Measurements from ENCODE around the gene POLR2E.

The POLR2E gene

GRCh38 chr19:1109032-1109551 is 13.9 kb upstream of the POLR2E start:
- Mint-ChIP-seq H3K36me3 (no peaks in the 10 kb centered on the region), H3K4me3 (no peak overlapping the region), H3K9me3 (ENCODE audit: low read depth) (no peaks in the 10 kb centered on the region), H3K27ac (no peak overlapping the region), H3K4me1 (ENCODE audit: low read depth) (peaks cover 2% of the 10 kb centered on the region), H3K27me3 (no peaks in the 10 kb centered on the region)

GRCh38 chr19:1108291-1109031 is 13.3 kb upstream of the POLR2E start:
- Mint-ChIP-seq H3K4me3 (no peak overlapping the region), H3K9me3 (ENCODE audit: low read depth) (no peaks in the 10 kb centered on the region), H3K27me3 (no peaks in the 10 kb centered on the region), H3K4me1 (ENCODE audit: low read depth) (peaks cover 4% of the 10 kb centered on the region), H3K36me3 (no peaks in the 10 kb centered on the region), H3K27ac (no peak overlapping the region)

- H3K36me3 Mint-ChIP-seq = no peaks in the 10 kb centered on the region
- peaks cover 11% of the 10 kb centered on the region for H3K4me1 Mint-ChIP-seq (ENCODE audit: low read depth)
- H3K27me3 Mint-ChIP-seq = no peaks in the 10 kb centered on the region
- H3K27ac Mint-ChIP-seq = no peak overlapping the region
- no peaks in the 10 kb centered on the region for H3K9me3 Mint-ChIP-seq (ENCODE audit: low read depth)
- H3K4me3 Mint-ChIP-seq = no peak overlapping the region
Measured at GRCh38 chr19:1107661-1108261, 12.6 kb upstream of the POLR2E start.

- no peaks in the 10 kb centered on the region for H3K27me3 Mint-ChIP-seq
- H3K4me1 Mint-ChIP-seq (ENCODE audit: low read depth) = peaks cover 15% of the 10 kb centered on the region
- no peak overlapping the region for H3K4me3 Mint-ChIP-seq
- no peak overlapping the region for H3K27ac Mint-ChIP-seq
- no peaks in the 10 kb centered on the region for H3K9me3 Mint-ChIP-seq (ENCODE audit: low read depth)
- H3K36me3 Mint-ChIP-seq = no peaks in the 10 kb centered on the region
Measured at GRCh38 chr19:1106841-1107660, 11.9 kb upstream of the POLR2E start.

GRCh38 chr19:1105873-1106840 is 11.0 kb upstream of the POLR2E start:
- Mint-ChIP-seq H3K4me3 (peak overlapping the region; percentile 40), H3K4me1 (ENCODE audit: low read depth) (peaks cover 24% of the 10 kb centered on the region), H3K27me3 (no peaks in the 10 kb centered on the region), H3K27ac (no peak overlapping the region), H3K9me3 (ENCODE audit: low read depth) (no peaks in the 10 kb centered on the region), H3K36me3 (no peaks in the 10 kb centered on the region)

- peak overlapping the region; percentile 54 for H3K27ac Mint-ChIP-seq
- H3K4me3 Mint-ChIP-seq = peak overlapping the region; percentile 76
- H3K4me1 Mint-ChIP-seq (ENCODE audit: low read depth) = peaks cover 26% of the 10 kb centered on the region
- H3K27me3 Mint-ChIP-seq = no peaks in the 10 kb centered on the region
- H3K9me3 Mint-ChIP-seq (ENCODE audit: low read depth) = no peaks in the 10 kb centered on the region
- no peaks in the 10 kb centered on the region for H3K36me3 Mint-ChIP-seq
Measured at GRCh38 chr19:1105008-1105872, 10.1 kb upstream of the POLR2E start.

- peak overlapping the region; percentile 76 for H3K4me3 Mint-ChIP-seq
- H3K4me1 Mint-ChIP-seq (ENCODE audit: low read depth) = peaks cover 33% of the 10 kb centered on the region
- no peaks in the 10 kb centered on the region for H3K27me3 Mint-ChIP-seq
- no peaks in the 10 kb centered on the region for H3K9me3 Mint-ChIP-seq (ENCODE audit: low read depth)
- H3K36me3 Mint-ChIP-seq = no peaks in the 10 kb centered on the region
- H3K27ac Mint-ChIP-seq = peak overlapping the region; percentile 46
Measured at GRCh38 chr19:1104311-1105007, 9.3 kb upstream of the POLR2E start.

GRCh38 chr19:1103708-1104310 is 8.6 kb upstream of the POLR2E start, which contains the start of gene GPX4:
Gene GPX4 (plus strand): TSS chr19:1103994. CDS start chr19:1104044, 50 bp downstream.
- H3K27me3 Mint-ChIP-seq = no peaks in the 10 kb centered on the region
- peaks cover 39% of the 10 kb centered on the region for H3K4me1 Mint-ChIP-seq (ENCODE audit: low read depth)

GRCh38 chr19:1103132-1103707 is 8.0 kb upstream of the POLR2E start:
- H3K4me3 Mint-ChIP-seq = peak overlapping the region; percentile 73
- H3K36me3 Mint-ChIP-seq = no peaks in the 10 kb centered on the region
- peaks cover 43% of the 10 kb centered on the region for H3K4me1 Mint-ChIP-seq (ENCODE audit: low read depth)
- H3K27ac Mint-ChIP-seq = peak overlapping the region; percentile 90
- no peaks in the 10 kb centered on the region for H3K27me3 Mint-ChIP-seq
- no peaks in the 10 kb centered on the region for H3K9me3 Mint-ChIP-seq (ENCODE audit: low read depth)

More at GRCh38 chr19:1103708-1104310, 8.6 kb upstream of the POLR2E start, which contains the start of gene GPX4:
- H3K36me3 Mint-ChIP-seq = no peaks in the 10 kb centered on the region
- H3K27ac Mint-ChIP-seq = peak within 1 kb of the TSS; percentile 90
- H3K4me3 Mint-ChIP-seq = peak within 1 kb of the TSS; percentile 76
- no peaks in the 10 kb centered on the region for H3K9me3 Mint-ChIP-seq (ENCODE audit: low read depth)

GRCh38 chr19:1102407-1103131 is 7.4 kb upstream of the POLR2E start:
- H3K9me3 Mint-ChIP-seq (ENCODE audit: low read depth) = no peaks in the 10 kb centered on the region
- H3K4me1 Mint-ChIP-seq (ENCODE audit: low read depth) = peaks cover 46% of the 10 kb centered on the region
- H3K4me3 Mint-ChIP-seq = peak overlapping the region; percentile 73
- no peaks in the 10 kb centered on the region for H3K36me3 Mint-ChIP-seq
- H3K27me3 Mint-ChIP-seq = no peaks in the 10 kb centered on the region
- peak overlapping the region; percentile 84 for H3K27ac Mint-ChIP-seq

GRCh38 chr19:1101337-1101698 is 6.1 kb upstream of the POLR2E start:
- Mint-ChIP-seq H3K27ac (peak overlapping the region; percentile 73), H3K9me3 (ENCODE audit: low read depth) (no peaks in the 10 kb centered on the region), H3K4me1 (ENCODE audit: low read depth) (peaks cover 49% of the 10 kb centered on the region), H3K36me3 (no peaks in the 10 kb centered on the region), H3K27me3 (no peaks in the 10 kb centered on the region), H3K4me3 (peak overlapping the region; percentile 53)
